OCI-LY3 (cell line): ENCODE data around the gene SLC16A11.

Experiments used
- CTCF ChIP-seq: fragments of 200-600, 300-600 bp; sonication (generic); IDR thresholded peaks from 2 replicates; pipeline ENCODE4 v1.5.1; 2014; ENCODE audit warnings: antibody characterized with exemption, low read length, low read depth
- EZH2phosphoT487 ChIP-seq: fragments of 200-600 bp; shearing (Covaris generic); IDR thresholded peaks from 2 replicates; pipeline ENCODE4 v1.6.1; 2018; ENCODE audit warnings: antibody characterized with exemption, mixed run types, low read depth

DNA sequence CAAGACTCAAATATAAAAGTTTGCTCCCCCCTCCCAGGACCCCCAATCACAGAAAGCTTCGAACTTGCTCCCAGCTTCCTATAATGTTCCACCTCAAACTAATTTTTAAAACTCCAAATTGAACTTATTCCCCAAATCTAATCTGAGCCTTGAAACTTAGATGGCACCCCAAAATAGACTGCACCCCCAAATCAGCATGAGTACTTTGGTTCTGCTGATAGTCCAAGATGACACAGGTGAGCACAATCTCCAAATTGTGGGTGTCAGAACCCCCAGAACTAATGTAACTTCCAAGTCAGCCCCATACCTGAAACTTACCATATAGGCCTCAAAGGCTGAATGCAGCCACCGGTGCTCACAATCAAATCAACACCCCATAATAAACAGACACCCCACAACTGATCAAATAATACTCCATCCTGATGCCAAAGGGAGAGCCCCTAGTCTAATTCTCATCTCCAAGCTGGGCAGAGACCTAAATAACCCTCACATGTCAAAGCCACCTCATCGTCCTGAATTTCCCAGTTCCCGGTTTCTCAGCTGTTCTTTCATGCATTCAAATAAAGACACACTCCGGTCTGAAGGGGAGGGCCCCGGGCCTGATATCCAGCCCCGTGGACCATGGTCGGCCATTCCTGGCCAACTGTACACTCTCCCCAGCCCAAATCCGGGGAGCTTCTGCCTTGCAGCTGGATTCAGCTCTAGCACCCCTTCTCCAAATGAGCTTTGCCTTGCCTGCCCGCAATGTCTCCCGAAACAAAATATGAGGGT lies 22.8 kb downstream of the SLC16A11 start:
- TF ChIP-seq CTCF (no peak), EZH2phosphoT487 (no peak)
